Gastrocnemius medialis (tissue), 4 donors: ENCODE results near the gene RASIP1. TPM values are rescaled to one million over a fixed set of nuclear protein-coding genes. Genes with fewer than 3 reads are reported as not detected.

Experiments used
- ATAC-seq, 2 donors: fragments of 150-250 bp; one replicate each; pipeline ENCODE4 v1.9.1; 2016
- DNase-seq, 2 donors: peaks; one replicate each; pipeline ENCODE4 v3.0.0-alpha.2; 2019
- H3K27ac ChIP-seq, 4 donors: fragments of 200-600 bp; sonication (generic); 1 replicate in 1 of 4; 2 replicates in 3 of 4; pipeline ENCODE4 v1.5.1; 2016 to 2018; ENCODE audit warnings: mild to moderate bottlenecking in 2 of 4, moderate library complexity in 1 of 4
- H3K27me3 ChIP-seq, 3 donors: fragments of 200-600 bp; sonication (generic) in 2 of 3; 1 replicate in 1 of 3; 2 replicates in 2 of 3; pipeline versions ENCODE4 v1.5.1 to v1.6.0; 2016 to 2019; ENCODE audit warnings: mild to moderate bottlenecking in 1 of 3, moderate library complexity in 1 of 3
- H3K36me3 ChIP-seq, 2 donors: fragments of 200-600 bp; sonication (generic) in 1 of 2; one replicate each; pipeline ENCODE4 v1.5.1; 2017 to 2018
- H3K4me1 ChIP-seq, 2 donors: fragments of 200-600 bp; sonication (generic) in 1 of 2; one replicate each; pipeline ENCODE4 v1.5.1; 2016 to 2017; ENCODE audit warnings: mild to moderate bottlenecking in 2 of 2
- H3K4me3 ChIP-seq, 4 donors: fragments of 200-600 bp; sonication (generic) in 3 of 4; 1 replicate in 1 of 4; 2 replicates in 3 of 4; pipeline ENCODE4 v1.5.1; 2016 to 2019; ENCODE audit warnings: mild to moderate bottlenecking in 2 of 4
- H3K9me3 ChIP-seq, 3 donors: fragments of 200-600 bp; sonication (generic) in 2 of 3; 1 replicate in 1 of 3; 2 replicates in 2 of 3; pipeline ENCODE4 v1.5.1; 2016 to 2019
- POLR2A ChIP-seq, 2 donors: fragments of 450-650 bp; IDR thresholded peaks; one replicate each; pipeline ENCODE4 v1.6.1; 2017; ENCODE audit warnings: antibody characterized with exemption in 2 of 2, mild to moderate bottlenecking in 2 of 2, moderate library complexity in 2 of 2
- in situ Hi-C, 4 donors: fragments of 200-750 bp; cut with MboI; loops; one replicate each; pipeline versions ENCODE4 v1.15.0 to v1.8.0; 2017; ENCODE audit warnings: low sequenced_read_pairs in 4 of 4
- intact Hi-C: fragments of 100-400 bp; cut with DNase I; formaldehyde crosslinking; loops from one replicate; pipeline ENCODE4 v1.15.1; 2023; ENCODE audit warnings: low total_unique reads
- total RNA-seq, 4 donors: library from RNA; depleted of rRNA; stranded (reverse); fragments of >200 nt; gene quantifications; one replicate each; pipeline versions ENCODE4 v1.1.0 to v1.2.3, GENCODE V29; 2016
- TF ChIP-seq, protein P1 (sequence below), 5 experiments: fragments of 450-650 bp in 3 of 5; fragments of 200-600 bp in 2 of 5; sonication (generic) in 2 of 5; IDR thresholded peaks in 4 of 5; conservative IDR thresholded peaks in 1 of 5; 1 replicate in 4 of 5; 2 replicates in 1 of 5; pipeline ENCODE4 v1.5.1; 2016 to 2019; ENCODE audit warnings: antibody characterized with exemption in 5 of 5, mild to moderate bottlenecking in 3 of 5, moderate library complexity in 3 of 5

RASIP1 gene
- total RNA-seq, 4 donors from 2014 or later = 3.4 to 8.1 (median 6.3) TPM

GRCh38 chr19:48751845-48752495 lies 11.6 kb upstream of the RASIP1 start:
- peaks cover 21 to 29% of the 10 kb centered on the region in 2 donors for H3K4me1 ChIP-seq
- H3K36me3 ChIP-seq = no peaks in the 10 kb centered on the region
- no peaks in the 10 kb centered on the region for H3K9me3 ChIP-seq
- H3K27me3 ChIP-seq = no peaks in the 10 kb centered on the region
- TF ChIP-seq POLR2A (IDR thresholded peaks at IDR 0.05) = no peak
- TF ChIP-seq, protein P1, sequence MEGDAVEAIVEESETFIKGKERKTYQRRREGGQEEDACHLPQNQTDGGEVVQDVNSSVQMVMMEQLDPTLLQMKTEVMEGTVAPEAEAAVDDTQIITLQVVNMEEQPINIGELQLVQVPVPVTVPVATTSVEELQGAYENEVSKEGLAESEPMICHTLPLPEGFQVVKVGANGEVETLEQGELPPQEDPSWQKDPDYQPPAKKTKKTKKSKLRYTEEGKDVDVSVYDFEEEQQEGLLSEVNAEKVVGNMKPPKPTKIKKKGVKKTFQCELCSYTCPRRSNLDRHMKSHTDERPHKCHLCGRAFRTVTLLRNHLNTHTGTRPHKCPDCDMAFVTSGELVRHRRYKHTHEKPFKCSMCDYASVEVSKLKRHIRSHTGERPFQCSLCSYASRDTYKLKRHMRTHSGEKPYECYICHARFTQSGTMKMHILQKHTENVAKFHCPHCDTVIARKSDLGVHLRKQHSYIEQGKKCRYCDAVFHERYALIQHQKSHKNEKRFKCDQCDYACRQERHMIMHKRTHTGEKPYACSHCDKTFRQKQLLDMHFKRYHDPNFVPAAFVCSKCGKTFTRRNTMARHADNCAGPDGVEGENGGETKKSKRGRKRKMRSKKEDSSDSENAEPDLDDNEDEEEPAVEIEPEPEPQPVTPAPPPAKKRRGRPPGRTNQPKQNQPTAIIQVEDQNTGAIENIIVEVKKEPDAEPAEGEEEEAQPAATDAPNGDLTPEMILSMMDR (IDR thresholded peaks at IDR 0.05 in 4 of 5, conservative IDR thresholded peaks at IDR 0.05 in 1 of 5) = no peak
- intact Hi-C loops = no loop called here
- peak overlapping the region in 3 of 4 donors; percentile 66 to 71 (median 70) for H3K27ac ChIP-seq
- H3K4me3 ChIP-seq = peak overlapping the region; percentile 41 to 56 (median 54)
- no peak for ATAC-seq
- no peak for DNase-seq
- in situ Hi-C loops = no loop called here

DNA sequence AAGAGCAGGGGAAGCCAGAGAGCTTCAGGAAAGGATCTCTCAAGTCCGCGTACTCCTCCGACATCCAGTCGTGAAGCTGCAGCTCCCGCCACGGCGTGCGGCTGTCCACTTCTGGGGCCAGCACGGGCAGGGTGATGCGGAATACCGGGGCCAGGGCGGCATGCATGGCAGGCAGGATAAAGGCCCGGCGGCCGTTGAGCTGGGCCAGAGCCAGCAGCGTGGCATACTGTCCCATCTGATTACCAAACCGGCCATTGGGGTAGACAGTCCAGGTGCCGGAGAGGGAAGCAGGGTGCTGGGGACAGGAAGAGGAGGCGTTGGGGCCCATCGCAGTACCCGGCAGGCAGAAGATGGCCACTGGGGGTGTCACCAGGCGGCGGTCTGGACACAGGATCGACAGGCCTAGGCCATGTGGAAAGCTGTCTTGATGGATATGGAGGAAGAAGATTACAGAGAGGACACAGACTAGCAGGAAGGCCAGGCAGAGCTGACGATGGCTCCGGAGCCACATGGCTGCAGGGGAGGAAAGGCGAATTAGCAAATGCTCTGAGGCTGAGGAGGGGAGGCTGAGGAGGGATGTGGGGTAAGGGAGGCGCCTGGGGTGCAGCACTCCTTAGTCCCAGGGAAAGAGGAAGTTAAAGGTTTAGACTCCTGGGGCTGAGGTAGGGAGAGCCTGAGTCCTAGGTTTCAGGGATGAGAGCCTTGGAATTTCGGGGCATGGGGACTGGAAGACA lies 10.5 kb upstream of the RASIP1 start:
- in situ Hi-C loops = no loop called here
- intact Hi-C loops = no loop called here
- H3K4me3 ChIP-seq = peak overlapping the region in 1 of 4 donors; percentile 55
- no peaks in the 10 kb centered on the region for H3K27me3 ChIP-seq
- DNase-seq (no peak), ATAC-seq (no peak)
- TF ChIP-seq, protein P1 (IDR thresholded peaks at IDR 0.05 in 4 of 5, conservative IDR thresholded peaks at IDR 0.05 in 1 of 5) = no peak
- no peak for TF ChIP-seq POLR2A (IDR thresholded peaks at IDR 0.05)
- no peaks in the 10 kb centered on the region for H3K36me3 ChIP-seq
- H3K9me3 ChIP-seq = no peaks in the 10 kb centered on the region
- peaks cover 14 to 23% of the 10 kb centered on the region in 2 donors for H3K4me1 ChIP-seq
- H3K27ac ChIP-seq = peak overlapping the region in 2 of 4 donors; percentile 38 to 70

GRCh38 chr19:48750351-48750750 lies 9.9 kb upstream of the RASIP1 start:
- no peaks in the 10 kb centered on the region for H3K27me3 ChIP-seq
- no peak overlapping the region for H3K4me3 ChIP-seq
- no peak for TF ChIP-seq POLR2A (IDR thresholded peaks at IDR 0.05)
- TF ChIP-seq, protein P1 (IDR thresholded peaks at IDR 0.05 in 4 of 5, conservative IDR thresholded peaks at IDR 0.05 in 1 of 5) = no peak
- DNase-seq = no peak
- no peak for ATAC-seq
- H3K27ac ChIP-seq = peak overlapping the region in 1 of 4 donors; percentile 1
- no peaks in the 10 kb centered on the region for H3K36me3 ChIP-seq
- in situ Hi-C loops (no loop called here), intact Hi-C loops (no loop called here)
- H3K9me3 ChIP-seq = no peaks in the 10 kb centered on the region
- peaks cover 8 to 17% of the 10 kb centered on the region in 2 donors for H3K4me1 ChIP-seq

- in situ Hi-C loops (loop anchor here in 2 of 4 donors (10.0 to 25.0 kb wide), 2 partner anchors 105 to 112 kb away; partner anchors contain the start of genes CA11 (in 2 of the 2) and DBP (in 1 of the 2)), intact Hi-C loops (no loop called here)
- peak overlapping the region in 1 of 4 donors; percentile 1 for H3K27ac ChIP-seq
- peaks cover 4 to 12% of the 10 kb centered on the region in 2 donors for H3K4me1 ChIP-seq
- no peaks in the 10 kb centered on the region for H3K27me3 ChIP-seq
- no peak for DNase-seq
- H3K4me3 ChIP-seq = no peak overlapping the region
- TF ChIP-seq, protein P1 (IDR thresholded peaks at IDR 0.05 in 4 of 5, conservative IDR thresholded peaks at IDR 0.05 in 1 of 5) = no peak
- TF ChIP-seq POLR2A (IDR thresholded peaks at IDR 0.05) = no peak
- no peak for ATAC-seq
- no peaks in the 10 kb centered on the region for H3K36me3 ChIP-seq
- no peaks in the 10 kb centered on the region for H3K9me3 ChIP-seq
Measured at GRCh38 chr19:48749571-48750198, 9.3 kb upstream of the RASIP1 start.
